Rectal smooth muscle tissue (tissue), 1 donor: ENCODE results near the gene SCYGR6.

ENCODE experiments used
- H3K27ac ChIP-seq: one replicate; pipeline ENCODE4 v1.7.0; 2013; ENCODE audit warnings: low read depth, low read length, inconsistent platforms
- H3K27me3 ChIP-seq: one replicate; pipeline ENCODE4 v1.7.0; 2013; ENCODE audit warnings: low read length; ENCODE audit not compliant: control insufficient read depth, insufficient read depth
- H3K36me3 ChIP-seq: one replicate; pipeline ENCODE4 v1.7.0; 2013; ENCODE audit warnings: low read length; ENCODE audit not compliant: control insufficient read depth, insufficient read depth
- H3K4me1 ChIP-seq: one replicate; pipeline ENCODE4 v1.7.0; 2013; ENCODE audit warnings: low read length; ENCODE audit not compliant: control insufficient read depth, insufficient read depth
- H3K4me3 ChIP-seq: one replicate; pipeline ENCODE4 v1.7.0; 2013; ENCODE audit warnings: low read length
- H3K9ac ChIP-seq: one replicate; pipeline ENCODE4 v1.7.0; 2013; ENCODE audit warnings: low read length

SCYGR6 gene

DNA sequence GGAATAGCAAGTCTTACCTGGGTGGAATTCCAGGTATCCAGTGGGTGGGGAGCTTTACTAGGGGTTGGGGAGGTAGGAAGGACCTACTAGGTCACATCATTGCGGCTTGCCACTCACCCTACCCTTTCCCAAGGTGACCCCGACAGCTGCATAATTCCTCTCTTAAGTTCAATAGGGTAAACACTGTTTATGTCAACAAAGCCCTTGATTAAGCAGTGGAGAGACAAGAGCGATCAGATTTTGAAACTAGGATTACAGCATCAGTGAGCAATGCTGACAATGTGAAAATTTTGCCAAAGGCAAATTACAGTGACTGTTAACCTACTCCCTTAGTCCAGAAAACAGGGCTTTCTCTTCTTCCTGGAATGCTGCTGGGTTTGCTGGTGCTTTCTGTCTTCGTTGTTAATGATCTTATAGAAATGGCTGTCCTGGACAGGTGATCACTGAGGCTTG is 21.3 kb downstream of the SCYGR6 start:
- Histone ChIP-seq H3K4me3 (no peak overlapping the region), H3K27me3 (no peaks in the 10 kb centered on the region), H3K9ac (no peak overlapping the region), H3K36me3 (no peaks in the 10 kb centered on the region), H3K27ac (no peak overlapping the region), H3K4me1 (no peaks in the 10 kb centered on the region)

DNA sequence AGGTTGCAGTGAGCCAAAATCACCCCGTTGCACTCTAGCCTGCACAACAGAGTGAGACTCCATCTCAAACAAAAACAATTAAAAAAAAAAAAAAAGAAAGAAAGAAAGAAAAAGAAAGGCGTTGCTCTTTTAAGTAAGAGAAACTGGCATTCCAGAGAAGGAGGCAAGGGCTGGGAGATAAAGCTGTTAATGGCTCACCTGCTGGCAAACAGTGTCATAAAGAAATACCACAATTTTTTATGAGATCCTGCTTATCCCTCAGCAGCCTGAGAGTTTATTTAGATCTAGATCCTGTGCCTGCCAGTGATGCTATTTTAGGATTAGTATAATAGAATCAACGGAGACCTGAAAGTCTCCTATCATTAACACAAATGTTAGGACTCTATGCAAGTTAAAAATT is 23.0 kb downstream of the SCYGR6 start:
- no peak overlapping the region for H3K27ac ChIP-seq
- H3K27me3 ChIP-seq = no peaks in the 10 kb centered on the region
- H3K4me3 ChIP-seq = no peak overlapping the region
- H3K4me1 ChIP-seq = no peaks in the 10 kb centered on the region
- H3K9ac ChIP-seq = no peak overlapping the region
- H3K36me3 ChIP-seq = no peaks in the 10 kb centered on the region

DNA sequence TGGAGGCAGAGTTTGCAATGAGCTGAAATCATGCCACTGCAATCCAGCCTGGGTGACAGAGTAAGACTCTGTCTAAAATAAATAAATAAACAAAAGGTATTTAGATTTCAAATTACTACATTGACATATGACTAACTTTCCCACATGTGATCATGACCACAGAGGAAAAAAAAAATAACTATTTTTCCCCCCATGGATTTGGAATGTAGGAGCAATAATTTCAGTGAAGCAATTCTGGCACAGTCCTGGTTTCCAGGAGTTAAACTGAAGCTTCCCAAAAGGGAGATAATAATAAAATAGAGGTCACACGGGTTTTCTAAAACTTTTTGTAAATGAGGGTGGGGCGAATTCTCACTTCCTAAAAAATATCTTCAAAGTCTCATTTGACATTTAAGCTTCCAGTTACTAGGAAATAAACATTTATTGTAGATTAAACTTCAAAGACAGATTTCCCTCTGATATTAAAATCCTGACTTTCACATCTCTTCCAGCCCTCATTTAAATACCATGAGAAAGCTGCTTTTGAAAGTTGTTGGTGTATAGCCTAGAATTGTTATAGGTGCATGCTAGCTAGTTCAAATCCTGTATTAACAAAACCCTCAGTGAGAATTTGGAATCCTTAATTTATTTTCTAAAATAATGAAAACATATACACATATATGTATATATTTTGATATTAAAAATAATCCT is 27.4 kb downstream of the SCYGR6 start:
- no peak overlapping the region for H3K4me3 ChIP-seq
- no peaks in the 10 kb centered on the region for H3K36me3 ChIP-seq

DNA sequence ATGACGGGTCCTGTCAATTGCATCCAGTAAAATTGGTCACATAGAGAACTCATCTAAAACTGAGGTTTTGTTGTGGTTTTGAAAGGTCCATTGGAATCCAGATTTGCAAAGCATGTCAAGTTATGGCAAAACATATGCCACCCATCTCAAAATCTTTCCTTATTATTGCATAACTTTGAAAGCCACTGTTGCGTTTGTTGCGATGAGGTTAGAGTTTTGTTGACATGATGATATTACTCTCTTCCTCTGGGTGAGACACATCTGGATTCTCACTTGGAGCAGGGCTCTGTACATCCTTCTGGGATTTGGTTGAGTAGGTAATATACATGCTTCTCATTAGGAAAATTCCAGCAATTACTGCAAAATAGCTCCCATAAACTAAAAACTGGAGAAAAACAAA is 37.4 kb downstream of the SCYGR6 start:
- no peaks in the 10 kb centered on the region for H3K36me3 ChIP-seq
- H3K4me1 ChIP-seq = no peaks in the 10 kb centered on the region
- H3K9ac ChIP-seq = no peak overlapping the region

More for the DNA sequence above, 27.4 kb downstream of the SCYGR6 start:
- Histone ChIP-seq H3K27me3 (no peaks in the 10 kb centered on the region), H3K27ac (no peak overlapping the region), H3K4me1 (no peaks in the 10 kb centered on the region), H3K9ac (no peak overlapping the region)

DNA sequence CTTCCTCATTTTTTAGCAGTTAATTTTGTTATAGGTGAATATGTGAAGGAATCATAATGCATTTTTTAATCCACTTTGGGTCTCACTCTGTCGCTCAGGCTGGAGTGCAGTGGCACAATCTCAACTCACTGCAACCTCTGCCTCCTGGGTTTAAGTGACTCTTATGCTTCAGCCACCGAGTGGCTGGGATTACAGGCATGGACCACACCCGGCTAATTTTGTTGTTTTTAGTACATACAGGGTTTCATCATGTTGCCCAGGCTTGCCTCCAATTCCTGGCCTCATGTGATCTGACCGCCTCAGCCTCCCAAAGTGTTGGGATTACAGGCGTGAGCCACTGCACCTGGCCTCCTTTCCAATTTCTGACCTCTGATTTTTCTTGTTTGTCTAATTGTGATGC is 40.3 kb downstream of the SCYGR6 start:
- H3K4me3 ChIP-seq = no peak overlapping the region
- no peaks in the 10 kb centered on the region for H3K4me1 ChIP-seq
- no peaks in the 10 kb centered on the region for H3K27me3 ChIP-seq
- no peak overlapping the region for H3K27ac ChIP-seq
- no peaks in the 10 kb centered on the region for H3K36me3 ChIP-seq
- no peak overlapping the region for H3K9ac ChIP-seq

More for the DNA sequence above, 37.4 kb downstream of the SCYGR6 start:
- Histone ChIP-seq H3K27me3 (no peaks in the 10 kb centered on the region), H3K4me3 (no peak overlapping the region), H3K27ac (no peak overlapping the region)

DNA sequence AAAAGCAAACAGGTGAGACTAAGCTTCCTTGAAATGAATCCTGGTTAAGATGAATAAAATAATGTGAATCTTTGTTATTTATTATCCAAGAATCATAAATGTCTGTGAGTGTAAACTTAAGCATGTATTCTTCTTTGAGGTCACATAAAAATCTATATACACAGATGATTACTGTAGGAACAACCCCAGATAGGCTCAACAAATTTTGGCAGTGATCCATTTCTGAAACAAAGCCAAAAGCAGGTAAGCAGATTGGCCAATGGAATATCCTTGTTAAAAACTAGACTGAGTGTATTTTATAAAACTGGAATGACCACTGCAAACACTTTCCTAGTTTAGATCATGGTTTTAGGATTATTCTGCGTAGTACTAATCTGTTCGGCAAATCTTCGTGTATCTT is 46.6 kb downstream of the SCYGR6 start:
- no peaks in the 10 kb centered on the region for H3K4me1 ChIP-seq
- H3K27me3 ChIP-seq = no peaks in the 10 kb centered on the region
- no peak overlapping the region for H3K4me3 ChIP-seq
- H3K27ac ChIP-seq = no peak overlapping the region
- H3K9ac ChIP-seq = no peak overlapping the region
- H3K36me3 ChIP-seq = no peaks in the 10 kb centered on the region

DNA sequence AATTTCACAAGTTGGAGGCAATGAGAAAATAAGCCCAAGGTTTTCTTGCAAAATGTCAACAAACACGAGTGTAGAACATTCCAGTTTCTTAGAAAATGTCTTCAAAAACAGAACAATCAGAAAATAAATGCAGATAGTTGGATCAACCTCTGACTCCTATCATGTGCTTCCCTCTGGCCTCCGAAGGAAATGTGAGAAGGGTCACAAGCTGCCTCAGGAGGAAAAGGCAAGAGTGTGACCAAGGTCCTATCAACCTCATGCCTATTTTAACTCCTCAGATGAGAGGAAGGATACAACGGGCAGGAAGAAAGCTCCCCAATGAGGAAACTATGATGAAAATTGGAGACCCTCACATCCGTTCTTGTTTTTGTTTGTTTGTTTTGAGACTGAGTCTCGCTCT is 50.1 kb downstream of the SCYGR6 start:
- H3K27ac ChIP-seq = no peak overlapping the region
- H3K27me3 ChIP-seq = no peaks in the 10 kb centered on the region
- H3K9ac ChIP-seq = no peak overlapping the region
- H3K4me1 ChIP-seq = no peaks in the 10 kb centered on the region
- H3K36me3 ChIP-seq = no peaks in the 10 kb centered on the region
- H3K4me3 ChIP-seq = no peak overlapping the region
